ENCODE measurements around the gene SPDYE6. TPM values are rescaled to one million over a fixed set of nuclear protein-coding genes. Genes with fewer than 3 reads are reported as not detected.
"Not testable (repeated sequence)": the region's sequence is repeated elsewhere in the genome, so short reads cannot be mapped to it uniquely, and the experiment has no call there.

The SPDYE6 gene
- total and polyA plus RNA-seq, 2 donors (not counting 1 experiment from before 2014, with no cell fraction given) = not detected

GRCh38 chr7:102389810-102390209 is 33.6 kb upstream of the SPDYE6 start:
- no peak for TF ChIP-seq CTCF (IDR thresholded peaks at IDR 0.05)
- no peak for TF ChIP-seq EZH2 (IDR thresholded peaks at IDR 0.05; ENCODE audit: borderline replicate concordance, insufficient read depth, low read depth, low read length, poor library complexity, severe bottlenecking)
- H3K9ac ChIP-seq (ENCODE audit: low read length) = no peak overlapping the region
- H3K36me3 ChIP-seq (replicated peaks in 1 of 2; ENCODE audit: control extremely low read depth in 1 of 2, control insufficient read depth in 1 of 2, extremely low read depth in 1 of 2, insufficient read depth in 2 of 2, low read length in 1 of 2) = peaks cover 0 to 26% of the 10 kb centered on the region in 2 experiments
- H2AFZ ChIP-seq (ENCODE audit: insufficient read depth, low read depth, low read length, poor library complexity, severe bottlenecking) = no peak overlapping the region
- H3K4me2 ChIP-seq (replicated peaks; ENCODE audit: low read depth, low read length, poor library complexity, severe bottlenecking) = no peak overlapping the region
- no peaks in the 10 kb centered on the region for H3K27me3 ChIP-seq (replicated peaks in 1 of 4; ENCODE audit: control extremely low read depth in 1 of 4, control insufficient read depth in 3 of 4, insufficient read depth in 4 of 4, low read length in 3 of 4)
- H3K9me3 ChIP-seq (ENCODE audit: control extremely low read depth in 1 of 3, control insufficient read depth in 2 of 3, insufficient read depth in 1 of 3, low read length in 2 of 3) = no peaks in the 10 kb centered on the region
- intact Hi-C loops (cut with micrococcal nuclease) = loop anchor here (1.0 kb wide), 1 partner anchor 111 kb away; no protein-coding TSS in a partner anchor
- H3K79me2 ChIP-seq (ENCODE audit: control insufficient read depth, insufficient read depth, low read length) = peaks cover 4% of the 10 kb centered on the region
- no peak for DNase-seq
- no CpG with 5 or more reads among the region's 3 CpGs for WGBS (ENCODE audit: insufficient coverage)
- no peak overlapping the region for H3K4me3 ChIP-seq (ENCODE audit: control extremely low read depth in 1 of 5, extremely low read depth in 1 of 5, insufficient read depth in 1 of 5, low read depth in 2 of 5, low read length in 4 of 5)
- Mint-ChIP-seq H3K4me1 (peaks cover 7% of the 10 kb centered on the region), H3K4me3 (no peak overlapping the region), H3K27ac (no peak overlapping the region), H3K27me3 (no peaks in the 10 kb centered on the region), H3K9me3 (ENCODE audit: insufficient read depth) (no peaks in the 10 kb centered on the region)
- POLR2A ChIA-PET = interaction anchor here (0.5 to 0.7 kb wide), 3 partner anchors 74 to 995 kb away, joined by 3 to 6 read pairs (median 4); no protein-coding TSS in a partner anchor
- no peak for ATAC-seq (ENCODE audit: low read depth)
- peaks cover 0 to 5% of the 10 kb centered on the region in 2 donors for H3K4me1 ChIP-seq (ENCODE audit: control insufficient read depth in 2 of 2, insufficient read depth in 2 of 2, low read length in 2 of 2)
- peaks cover 6% of the 10 kb centered on the region for H4K20me1 ChIP-seq (ENCODE audit: control insufficient read depth, insufficient read depth, low read length, poor library complexity, severe bottlenecking)
- H3K27ac ChIP-seq (ENCODE audit: low read length in 2 of 2) = no peak overlapping the region
- CTCF ChIA-PET = interaction anchor here (0.6 to 15.6 kb wide), 5 partner anchors 15 to 112 kb away, joined by 3 to 351 read pairs (median 3); no protein-coding TSS in a partner anchor

- peaks cover 3 to 21% of the 10 kb centered on the region in 2 experiments for H3K36me3 ChIP-seq (replicated peaks in 1 of 2; ENCODE audit: control extremely low read depth in 1 of 2, control insufficient read depth in 1 of 2, extremely low read depth in 1 of 2, insufficient read depth in 2 of 2, low read length in 1 of 2)
- Mint-ChIP-seq H3K9me3 (ENCODE audit: insufficient read depth) (no peaks in the 10 kb centered on the region), H3K27ac (peak overlapping the region; percentile 37), H3K4me3 (no peak overlapping the region), H3K27me3 (no peaks in the 10 kb centered on the region), H3K4me1 (peaks cover 7% of the 10 kb centered on the region)
- no peak for DNase-seq
- intact Hi-C loops (cut with micrococcal nuclease) = no loop called here
- H3K4me2 ChIP-seq (replicated peaks; ENCODE audit: low read depth, low read length, poor library complexity, severe bottlenecking) = no peak overlapping the region
- H3K9ac ChIP-seq (ENCODE audit: low read length) = no peak overlapping the region
- H3K27me3 ChIP-seq (replicated peaks in 1 of 4; ENCODE audit: control extremely low read depth in 1 of 4, control insufficient read depth in 3 of 4, insufficient read depth in 4 of 4, low read length in 3 of 4) = no peaks in the 10 kb centered on the region
- POLR2A ChIA-PET = no interaction called here
- H2AFZ ChIP-seq (ENCODE audit: insufficient read depth, low read depth, low read length, poor library complexity, severe bottlenecking) = no peak overlapping the region
- no peak for ATAC-seq (ENCODE audit: low read depth)
- H4K20me1 ChIP-seq (ENCODE audit: control insufficient read depth, insufficient read depth, low read length, poor library complexity, severe bottlenecking) = peaks cover 6% of the 10 kb centered on the region
- H3K4me1 ChIP-seq (ENCODE audit: control insufficient read depth in 2 of 2, insufficient read depth in 2 of 2, low read length in 2 of 2) = peaks cover 0 to 5% of the 10 kb centered on the region in 2 donors
- WGBS (ENCODE audit: insufficient coverage) = 97% methylated on average over 6 of the region's 6 CpGs
- TF ChIP-seq CTCF (IDR thresholded peaks at IDR 0.05) (no peak), EZH2 (IDR thresholded peaks at IDR 0.05; ENCODE audit: borderline replicate concordance, insufficient read depth, low read depth, low read length, poor library complexity, severe bottlenecking) (no peak)
- no peak overlapping the region for H3K27ac ChIP-seq (ENCODE audit: low read length in 2 of 2)
- H3K4me3 ChIP-seq (ENCODE audit: control extremely low read depth in 1 of 5, extremely low read depth in 1 of 5, insufficient read depth in 1 of 5, low read depth in 2 of 5, low read length in 4 of 5) = no peak overlapping the region
- H3K79me2 ChIP-seq (ENCODE audit: control insufficient read depth, insufficient read depth, low read length) = no peaks in the 10 kb centered on the region
- CTCF ChIA-PET = interaction anchor here (0.8 to 15.6 kb wide), 4 partner anchors 18 to 844 kb away, joined by 3 to 351 read pairs (median 6); no protein-coding TSS in a partner anchor
- H3K9me3 ChIP-seq (ENCODE audit: control extremely low read depth in 1 of 3, control insufficient read depth in 2 of 3, insufficient read depth in 1 of 3, low read length in 2 of 3) = no peaks in the 10 kb centered on the region
Measured at GRCh38 chr7:102387064-102387463, 30.8 kb upstream of the SPDYE6 start.

GRCh38 chr7:102381696-102382425 is 25.6 kb upstream of the SPDYE6 start:
- ATAC-seq (ENCODE audit: low read depth); H3K27ac ChIP-seq (ENCODE audit: low read length in 2 of 2); H3K4me1 Mint-ChIP-seq; H3K4me3 Mint-ChIP-seq; H3K27me3 ChIP-seq (replicated peaks in 1 of 4; ENCODE audit: control extremely low read depth in 1 of 4, control insufficient read depth in 3 of 4, insufficient read depth in 4 of 4, low read length in 3 of 4); H3K27me3 Mint-ChIP-seq; H3K4me2 ChIP-seq (replicated peaks; ENCODE audit: low read depth, low read length, poor library complexity, severe bottlenecking); intact Hi-C loops (cut with micrococcal nuclease); H3K9me3 Mint-ChIP-seq (ENCODE audit: insufficient read depth); DNase-seq; H3K79me2 ChIP-seq (ENCODE audit: control insufficient read depth, insufficient read depth, low read length); H4K20me1 ChIP-seq (ENCODE audit: control insufficient read depth, insufficient read depth, low read length, poor library complexity, severe bottlenecking); H3K4me3 ChIP-seq (ENCODE audit: control extremely low read depth in 1 of 5, extremely low read depth in 1 of 5, insufficient read depth in 1 of 5, low read depth in 2 of 5, low read length in 4 of 5); H3K9ac ChIP-seq (ENCODE audit: low read length); H2AFZ ChIP-seq (ENCODE audit: insufficient read depth, low read depth, low read length, poor library complexity, severe bottlenecking); H3K9me3 ChIP-seq (ENCODE audit: control extremely low read depth in 1 of 3, control insufficient read depth in 2 of 3, insufficient read depth in 1 of 3, low read length in 2 of 3); POLR2A ChIA-PET; H3K4me1 ChIP-seq (ENCODE audit: control insufficient read depth in 2 of 2, insufficient read depth in 2 of 2, low read length in 2 of 2); H3K27ac Mint-ChIP-seq: not testable (repeated sequence)
- WGBS (ENCODE audit: insufficient coverage) = no CpG with 5 or more reads among the region's 7 CpGs
- H3K36me3 ChIP-seq (replicated peaks in 1 of 2; ENCODE audit: control extremely low read depth in 1 of 2, control insufficient read depth in 1 of 2, extremely low read depth in 1 of 2, insufficient read depth in 2 of 2, low read length in 1 of 2) = peaks cover 3 to 36% of the 10 kb centered on the region in 2 experiments
- CTCF ChIA-PET = interaction anchor here (0.7 to 0.8 kb wide), 2 partner anchors 103 to 891 kb away, joined by 3 read pairs; no protein-coding TSS in a partner anchor

Measured in B cell (primary cell).